Activated CD8-positive, alpha-beta T cell treated with anti-CD3 and anti-CD28 coated beads for 36 hours (primary cell): ENCODE measurements around the gene CDH6. TPM values are rescaled to one million over a fixed set of nuclear protein-coding genes. Genes with fewer than 3 reads are reported as not detected.

Source experiments
- ATAC-seq: fragments of 200-7000 bp; cut with Tn5 transposase; one replicate; pipeline ENCODE4 v1.10.0; 2021; ENCODE audit warnings: mild to moderate bottlenecking, moderate library complexity
- CTCF ChIA-PET: fragments of 350-600 bp; sonication (Branson Sonifier 250); formaldehyde crosslinking; loops from one replicate; lab custom pipeline; 2021; ENCODE audit warnings: antibody characterized with exemption; lab: Charles Lee
- POLR2A ChIA-PET: fragments of 350-600 bp; sonication (Branson Sonifier 250); formaldehyde crosslinking; loops from one replicate; lab custom pipeline; 2021; ENCODE audit warnings: antibody characterized with exemption; lab: Charles Lee
- DNase-seq: peaks from one replicate; pipeline ENCODE4 v3.0.0-alpha.2; 2020
- H3K27ac Mint-ChIP-seq: one replicate; pipeline ENCODE4 v1.8.0; 2021; ENCODE audit warnings: mild to moderate bottlenecking, mixed read lengths
- H3K27me3 Mint-ChIP-seq: one replicate; pipeline ENCODE4 v1.8.0; 2021; ENCODE audit warnings: mixed read lengths
- H3K36me3 Mint-ChIP-seq: one replicate; pipeline ENCODE4 v1.8.0; 2021; ENCODE audit warnings: low read depth, mixed read lengths
- H3K4me1 Mint-ChIP-seq: one replicate; pipeline ENCODE4 v1.8.0; 2021; ENCODE audit warnings: low read depth, mixed read lengths
- H3K4me3 Mint-ChIP-seq: one replicate; pipeline ENCODE4 v1.8.0; 2021; ENCODE audit warnings: mild to moderate bottlenecking, moderate library complexity, mixed read lengths
- H3K9me3 Mint-ChIP-seq: one replicate; pipeline ENCODE4 v1.8.0; 2021; ENCODE audit warnings: mixed read lengths
- intact Hi-C: fragments of 100-400 bp; cut with micrococcal nuclease; formaldehyde crosslinking; loops from one replicate; pipeline ENCODE4 v1.10.0; 2022
- total RNA-seq, 2 experiments: library from RNA; stranded (reverse); gene quantifications; one replicate each; pipeline ENCODE4 v1.2.3, GENCODE V29; 2021
- TF ChIP-seq, protein P1 (sequence below): fragments of 200-600 bp; IDR thresholded peaks from one replicate; pipeline ENCODE4 v1.8.0; 2022; ENCODE audit warnings: antibody characterized with exemption, mild to moderate bottlenecking

CDH6 gene
- total RNA-seq, 2 experiments from 2014 or later = not detected

DNA sequence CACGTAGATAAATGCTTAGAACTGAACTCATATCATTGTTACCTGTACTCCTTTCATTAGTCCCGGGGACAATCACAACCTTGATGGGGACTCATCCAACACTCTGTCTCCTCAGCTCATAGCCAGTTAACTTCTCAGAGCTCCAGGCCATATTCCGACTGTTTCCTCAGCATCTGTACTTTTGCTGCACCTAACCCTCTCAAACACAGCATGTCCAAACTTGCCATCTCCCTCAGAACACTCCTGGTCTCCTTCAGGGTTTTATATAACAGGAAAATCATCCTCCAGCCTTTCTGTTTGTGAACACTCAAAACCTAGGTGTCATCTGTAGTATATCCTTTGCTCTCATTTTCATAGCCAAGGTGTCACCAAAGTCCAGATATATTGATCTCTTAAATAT lies 150.5 kb downstream of the CDH6 start:
- ChIA-PET POLR2A (no interaction called here), CTCF (no interaction called here)
- ATAC-seq = no peak
- no peak overlapping the region for H3K27ac Mint-ChIP-seq
- no peak for DNase-seq
- no peaks in the 10 kb centered on the region for H3K9me3 Mint-ChIP-seq
- H3K4me3 Mint-ChIP-seq = no peak overlapping the region
- H3K27me3 Mint-ChIP-seq = no peaks in the 10 kb centered on the region
- TF ChIP-seq, protein P1, sequence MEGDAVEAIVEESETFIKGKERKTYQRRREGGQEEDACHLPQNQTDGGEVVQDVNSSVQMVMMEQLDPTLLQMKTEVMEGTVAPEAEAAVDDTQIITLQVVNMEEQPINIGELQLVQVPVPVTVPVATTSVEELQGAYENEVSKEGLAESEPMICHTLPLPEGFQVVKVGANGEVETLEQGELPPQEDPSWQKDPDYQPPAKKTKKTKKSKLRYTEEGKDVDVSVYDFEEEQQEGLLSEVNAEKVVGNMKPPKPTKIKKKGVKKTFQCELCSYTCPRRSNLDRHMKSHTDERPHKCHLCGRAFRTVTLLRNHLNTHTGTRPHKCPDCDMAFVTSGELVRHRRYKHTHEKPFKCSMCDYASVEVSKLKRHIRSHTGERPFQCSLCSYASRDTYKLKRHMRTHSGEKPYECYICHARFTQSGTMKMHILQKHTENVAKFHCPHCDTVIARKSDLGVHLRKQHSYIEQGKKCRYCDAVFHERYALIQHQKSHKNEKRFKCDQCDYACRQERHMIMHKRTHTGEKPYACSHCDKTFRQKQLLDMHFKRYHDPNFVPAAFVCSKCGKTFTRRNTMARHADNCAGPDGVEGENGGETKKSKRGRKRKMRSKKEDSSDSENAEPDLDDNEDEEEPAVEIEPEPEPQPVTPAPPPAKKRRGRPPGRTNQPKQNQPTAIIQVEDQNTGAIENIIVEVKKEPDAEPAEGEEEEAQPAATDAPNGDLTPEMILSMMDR = no peak
- intact Hi-C loops = no loop called here
- no peaks in the 10 kb centered on the region for H3K4me1 Mint-ChIP-seq
- no peaks in the 10 kb centered on the region for H3K36me3 Mint-ChIP-seq

DNA sequence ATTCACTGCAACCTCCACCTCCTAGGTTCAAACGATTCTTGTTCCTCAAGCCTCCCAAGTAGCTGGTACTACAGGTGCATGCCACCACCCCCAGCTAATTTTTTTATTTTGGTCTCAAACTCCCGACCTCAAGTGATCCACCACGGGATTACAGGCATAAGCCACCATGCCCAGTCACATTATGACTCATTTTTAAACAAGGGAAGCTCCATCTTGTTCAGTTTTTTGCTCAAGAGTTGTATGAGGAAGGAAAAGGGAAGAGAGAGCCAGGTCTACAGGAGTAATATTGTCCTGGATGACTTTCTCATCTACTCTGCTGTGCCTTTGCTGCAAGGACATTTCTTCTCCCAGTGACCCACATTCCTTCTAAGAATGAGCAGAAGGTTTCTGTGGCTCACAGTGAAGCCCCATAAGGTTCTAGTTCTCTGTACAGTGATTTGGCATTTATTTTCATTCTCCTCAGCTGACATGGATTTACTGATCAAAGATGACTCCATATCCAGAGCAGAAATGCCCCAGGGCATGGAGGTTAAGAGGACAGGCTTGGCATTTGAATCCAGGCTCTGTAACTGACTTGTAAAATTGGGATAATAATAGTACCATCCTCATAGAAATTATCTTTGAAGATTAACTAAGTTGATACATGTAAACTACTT lies 153.5 kb downstream of the CDH6 start:
- ATAC-seq (no peak), DNase-seq (no peak)
- Mint-ChIP-seq H3K27me3 (peaks cover 1% of the 10 kb centered on the region), H3K36me3 (no peaks in the 10 kb centered on the region), H3K4me3 (no peak overlapping the region), H3K9me3 (no peaks in the 10 kb centered on the region), H3K4me1 (no peaks in the 10 kb centered on the region), H3K27ac (no peak overlapping the region)
- ChIA-PET CTCF (no interaction called here), POLR2A (no interaction called here)
- intact Hi-C loops = no loop called here
- TF ChIP-seq, protein P1 = no peak

DNA sequence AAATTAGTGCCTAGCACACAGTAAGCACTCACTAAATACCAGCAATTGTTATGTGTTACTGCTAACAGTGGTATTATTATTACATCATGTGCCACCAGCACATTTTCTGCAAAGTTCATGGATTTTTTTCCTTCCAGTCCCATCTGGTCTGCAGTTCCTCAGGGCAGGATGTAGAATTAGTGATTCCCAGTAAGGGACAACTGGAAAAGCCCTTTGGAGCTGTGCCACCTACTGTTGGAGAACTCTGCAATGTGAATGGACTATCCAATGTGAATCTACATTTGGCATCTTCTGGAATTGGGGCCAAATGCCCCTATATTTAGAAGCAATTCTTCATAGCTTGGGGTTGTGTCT lies 154.0 kb downstream of the CDH6 start:
- Mint-ChIP-seq H3K9me3 (no peaks in the 10 kb centered on the region), H3K27ac (no peak overlapping the region), H3K4me1 (no peaks in the 10 kb centered on the region), H3K27me3 (peaks cover 4% of the 10 kb centered on the region), H3K4me3 (no peak overlapping the region), H3K36me3 (no peaks in the 10 kb centered on the region)
- ChIA-PET POLR2A (no interaction called here), CTCF (no interaction called here)
- intact Hi-C loops = no loop called here
- no peak for DNase-seq
- no peak for ATAC-seq
- TF ChIP-seq, protein P1 = no peak

DNA sequence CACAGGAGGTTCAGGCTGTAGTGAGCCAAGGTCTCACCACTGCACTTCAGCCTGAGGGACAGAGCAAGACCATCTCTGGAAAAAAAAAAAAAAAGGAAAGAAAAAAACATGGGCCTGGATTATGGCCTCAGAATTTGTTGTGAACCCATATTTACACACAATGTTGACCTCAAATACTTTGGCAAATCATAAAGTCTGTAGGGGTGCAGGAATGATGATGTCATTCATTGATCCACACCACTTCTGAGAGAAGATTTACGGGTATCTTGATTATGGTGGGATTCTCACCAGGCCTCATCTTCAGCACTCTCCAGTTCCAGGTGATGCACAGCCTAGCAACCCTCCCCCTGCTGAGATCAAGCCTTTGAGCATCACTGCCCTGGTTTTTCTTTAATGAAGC lies 156.9 kb downstream of the CDH6 start:
- ChIA-PET POLR2A (no interaction called here), CTCF (no interaction called here)
- H3K27ac Mint-ChIP-seq = no peak overlapping the region
- H3K4me1 Mint-ChIP-seq = no peaks in the 10 kb centered on the region
- DNase-seq (no peak), ATAC-seq (no peak)
- intact Hi-C loops = no loop called here
- no peaks in the 10 kb centered on the region for H3K36me3 Mint-ChIP-seq
- no peak overlapping the region for H3K4me3 Mint-ChIP-seq
- H3K27me3 Mint-ChIP-seq = peaks cover 5% of the 10 kb centered on the region
- no peaks in the 10 kb centered on the region for H3K9me3 Mint-ChIP-seq
- TF ChIP-seq, protein P1 = no peak

DNA sequence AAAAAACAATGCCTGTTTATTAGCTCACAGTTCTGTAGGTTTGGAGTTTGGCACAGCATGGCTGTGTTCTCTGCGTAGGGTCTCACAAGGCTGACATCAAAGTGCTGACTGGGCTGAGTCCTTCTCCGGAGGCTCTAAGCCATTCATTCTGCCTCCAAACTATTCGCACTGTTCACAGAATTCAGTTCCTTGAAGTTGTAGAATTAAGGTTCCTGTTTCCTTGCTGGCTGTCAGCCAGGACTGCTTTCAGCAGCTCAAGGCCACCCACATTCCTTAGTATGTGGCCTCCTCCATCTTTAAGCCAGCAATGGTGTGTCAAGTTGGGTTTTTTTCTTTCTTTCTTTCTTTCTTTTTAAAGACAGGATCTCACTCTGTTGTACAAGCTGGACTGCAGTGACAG lies 161.9 kb downstream of the CDH6 start:
- POLR2A ChIA-PET = no interaction called here
- intact Hi-C loops = no loop called here
- H3K27ac Mint-ChIP-seq = no peak overlapping the region
- no peak overlapping the region for H3K4me3 Mint-ChIP-seq
- H3K36me3 Mint-ChIP-seq = no peaks in the 10 kb centered on the region
- DNase-seq (no peak), ATAC-seq (no peak)
- no peaks in the 10 kb centered on the region for H3K4me1 Mint-ChIP-seq
- H3K9me3 Mint-ChIP-seq = peaks cover 2% of the 10 kb centered on the region
- H3K27me3 Mint-ChIP-seq = peaks cover 6% of the 10 kb centered on the region
- TF ChIP-seq, protein P1 = no peak
- CTCF ChIA-PET = no interaction called here
